Ovary (tissue), 3 donors: ENCODE data around the gene CSRP1.

ENCODE experiments used
- CTCF ChIP-seq, 3 donors: fragments of 450-650 bp in 2 of 3; fragments of 200-600 bp in 1 of 3; IDR thresholded peaks; one replicate each; pipeline versions ENCODE4 v1.5.1 to v1.8.0; 2016 to 2022; ENCODE audit warnings: antibody characterized with exemption in 3 of 3, mild to moderate bottlenecking in 1 of 3
- POLR2A ChIP-seq: fragments of 450-650 bp; IDR thresholded peaks from one replicate; pipeline ENCODE4 v1.6.1; 2017; ENCODE audit warnings: antibody characterized with exemption, mild to moderate bottlenecking, moderate library complexity
- donor health status: DM: no; HTN: no; CAD: no.

- no peak for TF ChIP-seq POLR2A
- no peak for TF ChIP-seq CTCF (IDR thresholded peaks at IDR 0.05)
Measured at GRCh38 chr1:201510734-201511133, 3.8 kb upstream of the CSRP1 start.
